ENCODE results near the gene MAP3K14. TPM values are rescaled to one million over a fixed set of nuclear protein-coding genes. Genes with fewer than 3 reads are reported as not detected.

Gene MAP3K14
- total RNA-seq, 1 donor from 2014 or later = 11.5 TPM

DNA sequence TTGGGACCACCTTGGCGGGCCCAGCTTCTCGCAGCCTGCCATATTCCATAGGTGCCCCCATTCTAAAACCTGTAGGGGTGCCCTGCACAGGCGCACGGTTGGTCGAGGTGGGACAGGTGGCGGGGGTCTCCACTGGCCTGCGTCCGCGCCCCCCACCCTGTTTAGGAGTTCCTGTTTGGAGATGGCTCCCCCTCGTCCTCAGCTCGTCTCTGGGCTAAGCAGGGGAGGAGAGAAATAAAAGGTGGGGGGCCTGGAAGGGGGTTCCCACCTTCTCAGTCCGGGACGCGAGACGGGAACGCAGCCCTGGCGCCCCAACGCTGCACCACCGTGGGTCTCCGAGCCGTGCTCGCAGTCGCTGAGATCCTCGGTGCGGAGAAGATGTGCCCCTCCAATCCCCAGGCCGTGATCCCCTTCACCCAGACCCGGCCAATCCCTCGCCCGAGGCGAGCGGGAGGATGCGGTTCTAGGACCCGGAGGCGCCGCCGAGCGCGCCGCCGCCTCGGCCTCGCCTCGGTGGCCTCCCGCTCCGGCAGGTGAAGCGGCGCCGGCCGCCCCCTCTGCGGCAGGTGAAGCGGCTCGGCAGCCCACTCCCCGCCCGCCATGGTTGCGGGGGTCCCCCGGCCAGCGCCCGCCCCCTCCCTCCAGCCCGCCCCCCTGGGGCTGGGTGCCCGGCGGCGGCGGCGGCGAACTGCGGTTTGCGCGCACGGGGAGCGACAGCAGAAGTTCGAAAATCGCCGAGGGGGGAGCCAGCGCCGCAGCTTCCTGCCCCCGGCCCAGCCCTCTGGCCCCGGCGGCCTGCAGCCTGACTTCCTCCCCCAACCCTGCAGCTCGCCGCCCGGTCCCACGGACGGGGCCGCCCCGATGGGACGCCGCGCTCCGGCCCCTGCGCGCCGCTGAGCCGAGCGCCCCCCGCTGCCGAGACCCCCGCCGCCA, 95.5 kb downstream of the MAP3K14 start, which contains the start of gene FMNL1:
FMNL1 (plus strand) TSS at position 805 of the 933 bp plus-strand sequence. CDS start 240 bp downstream, outside the sequence.
- DNase-seq (ENCODE audit: low read depth, low spot score) = no peak
- H3K27me3 Mint-ChIP-seq (ENCODE audit: low read depth) = peaks cover 68% of the 10 kb centered on the region
- no peaks in the 10 kb centered on the region for H3K36me3 Mint-ChIP-seq (ENCODE audit: low read depth)
- peak within 1 kb of the TSS; percentile 57 for H3K4me3 Mint-ChIP-seq
- no peak within 1 kb of the TSS for H3K27ac Mint-ChIP-seq (ENCODE audit: unreplicated experiment)
- H3K4me1 Mint-ChIP-seq = no peaks in the 10 kb centered on the region
- H3K9me3 Mint-ChIP-seq = no peaks in the 10 kb centered on the region
- TF ChIP-seq, protein P1, sequence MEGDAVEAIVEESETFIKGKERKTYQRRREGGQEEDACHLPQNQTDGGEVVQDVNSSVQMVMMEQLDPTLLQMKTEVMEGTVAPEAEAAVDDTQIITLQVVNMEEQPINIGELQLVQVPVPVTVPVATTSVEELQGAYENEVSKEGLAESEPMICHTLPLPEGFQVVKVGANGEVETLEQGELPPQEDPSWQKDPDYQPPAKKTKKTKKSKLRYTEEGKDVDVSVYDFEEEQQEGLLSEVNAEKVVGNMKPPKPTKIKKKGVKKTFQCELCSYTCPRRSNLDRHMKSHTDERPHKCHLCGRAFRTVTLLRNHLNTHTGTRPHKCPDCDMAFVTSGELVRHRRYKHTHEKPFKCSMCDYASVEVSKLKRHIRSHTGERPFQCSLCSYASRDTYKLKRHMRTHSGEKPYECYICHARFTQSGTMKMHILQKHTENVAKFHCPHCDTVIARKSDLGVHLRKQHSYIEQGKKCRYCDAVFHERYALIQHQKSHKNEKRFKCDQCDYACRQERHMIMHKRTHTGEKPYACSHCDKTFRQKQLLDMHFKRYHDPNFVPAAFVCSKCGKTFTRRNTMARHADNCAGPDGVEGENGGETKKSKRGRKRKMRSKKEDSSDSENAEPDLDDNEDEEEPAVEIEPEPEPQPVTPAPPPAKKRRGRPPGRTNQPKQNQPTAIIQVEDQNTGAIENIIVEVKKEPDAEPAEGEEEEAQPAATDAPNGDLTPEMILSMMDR (conservative IDR thresholded peaks at IDR 0.05) = no peak

DNA sequence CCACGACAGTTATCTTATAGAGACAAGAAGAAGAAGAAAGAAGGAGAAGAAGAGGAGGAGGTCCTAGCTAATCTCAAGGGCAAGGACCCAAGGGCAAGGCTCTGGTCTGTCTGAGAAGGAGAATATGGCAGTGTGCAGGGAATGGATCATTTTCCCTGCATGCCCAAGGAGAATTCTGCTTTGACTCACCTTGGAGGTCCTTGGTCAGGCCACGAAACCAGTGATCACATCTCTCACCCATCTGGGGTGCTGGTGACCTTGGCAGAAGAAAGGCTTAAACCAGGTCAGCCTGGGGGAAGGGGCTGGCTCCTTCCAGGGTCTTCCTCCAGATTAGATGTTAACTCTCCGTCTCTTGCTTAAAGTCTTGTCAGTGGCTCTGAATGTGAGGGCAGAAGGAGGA, 96.7 kb downstream of the MAP3K14 start:
- DNase-seq (ENCODE audit: low read depth, low spot score) = no peak
- H3K4me3 Mint-ChIP-seq = peak overlapping the region; percentile 59

DNA sequence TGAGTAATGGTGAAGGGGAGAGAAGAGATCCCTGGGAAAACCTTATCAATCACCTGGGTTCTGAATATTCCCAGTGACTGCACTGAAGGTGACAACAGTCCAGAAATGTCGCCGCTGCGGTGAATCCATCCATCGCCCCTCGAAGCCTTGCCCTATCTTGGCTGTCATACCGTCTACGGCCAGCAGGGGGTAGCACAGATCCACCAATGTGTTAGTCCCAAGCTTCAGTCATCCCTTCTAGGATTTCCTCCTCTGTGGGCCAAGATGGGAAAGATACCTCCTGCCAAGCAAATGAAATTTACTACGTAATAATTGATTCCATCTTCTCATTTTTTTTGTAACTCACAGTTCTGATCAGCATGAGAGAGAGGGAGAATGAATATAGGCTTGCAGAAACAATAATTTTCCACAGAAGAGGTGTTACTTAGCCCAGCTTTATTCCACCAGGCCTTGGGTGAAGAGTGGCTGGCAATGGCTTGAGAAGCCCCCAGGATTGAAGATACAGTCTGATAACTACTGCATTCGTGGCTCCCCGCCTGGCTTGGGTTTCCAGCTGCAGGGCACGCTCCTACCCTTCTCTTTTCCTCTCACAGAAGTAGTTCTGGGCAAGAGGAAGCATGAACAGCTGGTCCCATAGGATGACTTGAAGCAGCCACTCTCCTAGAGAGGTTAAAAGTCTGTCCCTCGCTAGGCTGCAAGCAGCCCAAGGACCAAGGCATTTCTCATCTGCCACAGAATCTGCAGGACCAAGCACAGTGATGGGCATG, 97.7 kb downstream of the MAP3K14 start:
- Mint-ChIP-seq H3K27me3 (ENCODE audit: low read depth) (peaks cover 56% of the 10 kb centered on the region), H3K4me3 (peak overlapping the region; percentile 59), H3K4me1 (no peaks in the 10 kb centered on the region), H3K27ac (ENCODE audit: unreplicated experiment) (no peak overlapping the region), H3K36me3 (ENCODE audit: low read depth) (no peaks in the 10 kb centered on the region), H3K9me3 (no peaks in the 10 kb centered on the region)
- TF ChIP-seq, protein P1 (conservative IDR thresholded peaks at IDR 0.05) = peak; percentile 95
- peak; percentile 96 for DNase-seq (ENCODE audit: low read depth, low spot score)

More for the DNA sequence above, 96.7 kb downstream of the MAP3K14 start:
- Mint-ChIP-seq H3K27me3 (ENCODE audit: low read depth) (peaks cover 62% of the 10 kb centered on the region), H3K27ac (ENCODE audit: unreplicated experiment) (no peak overlapping the region), H3K9me3 (no peaks in the 10 kb centered on the region), H3K4me1 (no peaks in the 10 kb centered on the region), H3K36me3 (ENCODE audit: low read depth) (no peaks in the 10 kb centered on the region)
- TF ChIP-seq, protein P1 (conservative IDR thresholded peaks at IDR 0.05) = no peak

Other genes with a start within 250 kb of the MAP3K14 start
- gene PLCD3, start 184.5 kb downstream of the MAP3K14 start, total RNA-seq = 34.2 and 36.5 TPM in 2 replicates
- gene ACBD4, start 181.3 kb downstream of the MAP3K14 start, total RNA-seq = 5.4 and 5.5 TPM in 2 replicates
- 28.9 and 29.5 TPM in 2 replicates for gene HEXIM1, start 168.5 kb downstream of the MAP3K14 start, total RNA-seq
- 9.5 and 10.4 TPM in 2 replicates for gene HEXIM2, start 155.1 kb downstream of the MAP3K14 start, total RNA-seq
- gene FMNL1, start 95.1 kb downstream of the MAP3K14 start, total RNA-seq = 1.1 and 1.2 TPM in 2 replicates
- 0.23 and 0.25 TPM in 2 replicates for gene SPATA32, start 54.9 kb downstream of the MAP3K14 start, total RNA-seq
- gene ARHGAP27, start 115.8 kb upstream of the MAP3K14 start, total RNA-seq = 1.4 and 2.5 TPM in 2 replicates
- gene PLEKHM1, start 173.7 kb upstream of the MAP3K14 start, total RNA-seq = 19.5 and 25.0 TPM in 2 replicates